Activated CD4-positive, alpha-beta T cell treated with anti-CD3 and anti-CD28 coated beads, Interleukin-2, amount 10 ng/mL, durations not matched to agents 24 days and 14 days (primary cell): ENCODE results near the gene SCIN. TPM values are rescaled to one million over a fixed set of nuclear protein-coding genes. Genes with fewer than 3 reads are reported as not detected.
A peak's percentile ranks its signal among the peaks of the same experiment; 100 is the strongest.
"Not testable (repeated sequence)": the region's sequence is repeated elsewhere in the genome, so short reads cannot be mapped to it uniquely, and the experiment has no call there.

ENCODE experiments used
- DNase-seq: peaks from one replicate; pipeline ENCODE4 v3.0.0; 2022
- H3K27ac Mint-ChIP-seq: one replicate; pipeline ENCODE4 v1.8.0; 2022; ENCODE audit warnings: mild to moderate bottlenecking, mixed read lengths
- H3K27me3 Mint-ChIP-seq: one replicate; pipeline ENCODE4 v1.8.0; 2022; ENCODE audit warnings: mixed read lengths
- H3K36me3 Mint-ChIP-seq: one replicate; pipeline ENCODE4 v1.8.0; 2022; ENCODE audit warnings: low read depth, mild to moderate bottlenecking, mixed read lengths
- H3K4me1 Mint-ChIP-seq: one replicate; pipeline ENCODE4 v1.8.0; 2021; ENCODE audit warnings: mixed read lengths
- H3K4me3 Mint-ChIP-seq: one replicate; pipeline ENCODE4 v1.8.0; 2022; ENCODE audit warnings: mild to moderate bottlenecking, moderate library complexity, mixed read lengths
- H3K9me3 Mint-ChIP-seq: one replicate; pipeline ENCODE4 v1.8.0; 2021; ENCODE audit warnings: mixed read lengths
- intact Hi-C: fragments of 100-400 bp; cut with micrococcal nuclease; formaldehyde crosslinking; loops from one replicate; pipeline ENCODE4 v1.15.1; 2023
- total RNA-seq: library from RNA; stranded (reverse); gene quantifications from 2 replicates; pipeline ENCODE4 v1.2.3, GENCODE V29; 2022

Gene SCIN
- total RNA-seq, 1 donor from 2014 or later = not detected

DNA sequence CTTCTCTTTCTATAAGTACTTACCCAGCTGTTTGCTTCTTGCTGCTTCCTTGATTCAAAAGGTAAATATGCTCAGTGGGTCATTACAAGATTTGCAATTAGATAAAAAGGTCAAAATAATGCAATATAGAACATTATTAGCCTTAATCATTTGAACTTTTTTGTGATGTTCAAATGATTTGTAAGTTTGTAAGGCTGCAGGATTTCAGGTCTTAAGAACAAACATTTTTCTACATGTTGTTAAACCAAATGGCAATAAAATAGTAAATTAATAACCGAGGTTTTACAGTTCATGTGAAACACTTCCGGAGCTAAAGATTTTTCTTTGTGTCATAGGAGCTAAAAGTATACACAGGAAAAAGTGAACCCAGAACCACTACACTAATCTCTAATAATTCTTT, 16.2 kb upstream of the SCIN start:
- no peak overlapping the region for H3K4me3 Mint-ChIP-seq
- no peaks in the 10 kb centered on the region for H3K9me3 Mint-ChIP-seq
- DNase-seq = no peak
- H3K4me1 Mint-ChIP-seq = no peaks in the 10 kb centered on the region
- no peak overlapping the region for H3K27ac Mint-ChIP-seq
- intact Hi-C loops = no loop called here
- no peaks in the 10 kb centered on the region for H3K36me3 Mint-ChIP-seq
- H3K27me3 Mint-ChIP-seq = no peaks in the 10 kb centered on the region

DNA sequence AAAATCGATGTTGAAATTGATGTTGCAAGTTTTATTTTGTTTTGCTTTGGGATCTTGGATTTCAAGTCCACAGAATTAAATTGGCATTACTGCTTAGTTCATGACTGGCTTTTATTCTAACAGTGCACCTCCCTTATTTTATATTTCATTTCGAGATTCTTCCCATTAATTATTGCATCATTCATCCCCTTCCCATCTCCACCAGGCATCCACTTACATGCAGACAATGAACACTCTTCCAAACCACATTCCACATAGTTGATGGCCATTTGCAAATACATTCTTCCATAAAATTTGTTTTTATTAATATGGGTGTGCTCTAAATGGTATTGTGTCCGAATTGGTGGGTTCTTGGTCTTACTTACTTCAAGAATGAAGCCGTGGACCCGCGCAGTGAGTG, 15.6 kb upstream of the SCIN start:
- H3K36me3 Mint-ChIP-seq = no peaks in the 10 kb centered on the region
- H3K4me3 Mint-ChIP-seq = no peak overlapping the region
- DNase-seq = no peak
- intact Hi-C loops = no loop called here
- H3K9me3 Mint-ChIP-seq = no peaks in the 10 kb centered on the region
- no peaks in the 10 kb centered on the region for H3K4me1 Mint-ChIP-seq
- H3K27me3 Mint-ChIP-seq = no peaks in the 10 kb centered on the region
- no peak overlapping the region for H3K27ac Mint-ChIP-seq

DNA sequence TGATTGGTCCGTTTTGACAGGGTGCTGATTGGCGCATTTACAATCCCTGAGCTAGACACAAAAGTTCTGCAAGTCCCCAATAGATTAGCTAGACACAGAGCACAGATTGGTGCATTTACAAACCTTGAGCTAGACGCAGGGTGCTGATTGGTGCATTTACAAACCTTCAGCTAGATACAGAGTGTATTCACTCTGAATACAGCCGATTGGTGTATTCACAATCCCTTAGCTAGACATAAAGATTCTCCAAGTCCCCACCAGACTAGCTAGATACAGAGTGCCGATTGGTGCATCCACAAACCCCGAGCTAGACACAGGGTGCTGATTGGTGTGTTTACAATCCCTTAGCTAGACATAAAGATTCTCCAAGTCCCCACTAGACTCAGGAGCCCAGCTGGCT, 14.8 kb upstream of the SCIN start:
- H3K27ac Mint-ChIP-seq, H3K36me3 Mint-ChIP-seq, intact Hi-C loops, H3K27me3 Mint-ChIP-seq, H3K9me3 Mint-ChIP-seq, H3K4me1 Mint-ChIP-seq, DNase-seq, H3K4me3 Mint-ChIP-seq: not testable (repeated sequence)

DNA sequence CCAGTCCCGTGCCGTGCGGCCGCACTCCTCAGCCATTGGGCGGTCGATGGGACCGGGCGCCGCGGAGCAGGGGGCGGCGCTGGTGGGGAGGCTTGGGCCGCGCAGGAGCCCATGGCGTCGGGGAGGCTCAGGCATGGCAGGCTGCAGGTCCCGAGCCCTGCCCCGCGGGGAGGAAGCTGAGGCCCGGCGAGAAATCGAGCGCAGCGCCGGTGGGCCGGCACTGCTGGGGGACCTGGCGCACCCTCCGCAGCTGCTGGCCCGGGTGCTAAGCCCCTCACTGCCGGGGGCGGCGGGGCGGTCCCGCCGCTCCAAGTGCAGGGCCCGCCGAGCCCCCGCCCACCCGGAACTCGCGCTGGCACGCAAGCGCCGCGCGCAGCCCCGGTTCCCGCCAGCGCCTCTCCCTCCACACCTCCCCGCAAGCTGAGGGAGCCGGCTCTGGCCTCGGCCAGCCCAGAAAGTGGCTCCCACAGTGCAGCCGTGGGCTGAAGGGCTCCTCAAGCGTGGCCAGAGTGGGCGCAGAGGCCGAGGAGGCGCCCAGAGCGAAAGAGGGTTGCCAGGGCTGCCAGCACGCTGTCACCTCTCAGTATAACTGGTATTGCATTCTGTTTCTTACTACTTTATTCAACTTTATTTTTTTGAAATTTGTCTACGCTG, 14.3 kb upstream of the SCIN start:
- H3K36me3 Mint-ChIP-seq, intact Hi-C loops, DNase-seq, H3K27me3 Mint-ChIP-seq, H3K4me1 Mint-ChIP-seq, H3K9me3 Mint-ChIP-seq, H3K27ac Mint-ChIP-seq, H3K4me3 Mint-ChIP-seq: not testable (repeated sequence)

DNA sequence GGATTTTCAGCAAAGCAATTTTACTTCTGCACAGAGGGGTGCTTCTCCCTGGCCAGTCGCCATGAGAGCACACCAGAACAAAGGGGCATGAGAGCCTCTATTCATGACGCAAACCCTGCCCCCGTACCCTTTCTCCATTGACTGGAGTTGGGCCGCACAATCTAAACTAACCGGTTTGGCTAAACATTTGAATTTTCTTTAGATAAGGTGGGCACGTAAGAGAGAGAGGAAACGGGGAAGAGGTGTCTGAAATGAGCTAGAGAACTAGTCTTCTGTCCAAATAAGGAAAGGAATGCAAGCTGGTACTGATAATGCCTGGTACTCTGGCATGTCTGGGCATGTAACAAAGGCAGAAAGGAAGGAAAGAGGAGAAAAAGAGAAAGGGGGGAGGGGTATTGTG, 13.2 kb upstream of the SCIN start:
- Mint-ChIP-seq H3K27me3 (peaks cover 2% of the 10 kb centered on the region), H3K27ac (no peak overlapping the region), H3K4me1 (no peaks in the 10 kb centered on the region), H3K9me3 (no peaks in the 10 kb centered on the region), H3K4me3 (no peak overlapping the region), H3K36me3 (no peaks in the 10 kb centered on the region)
- DNase-seq = no peak
- intact Hi-C loops = no loop called here

DNA sequence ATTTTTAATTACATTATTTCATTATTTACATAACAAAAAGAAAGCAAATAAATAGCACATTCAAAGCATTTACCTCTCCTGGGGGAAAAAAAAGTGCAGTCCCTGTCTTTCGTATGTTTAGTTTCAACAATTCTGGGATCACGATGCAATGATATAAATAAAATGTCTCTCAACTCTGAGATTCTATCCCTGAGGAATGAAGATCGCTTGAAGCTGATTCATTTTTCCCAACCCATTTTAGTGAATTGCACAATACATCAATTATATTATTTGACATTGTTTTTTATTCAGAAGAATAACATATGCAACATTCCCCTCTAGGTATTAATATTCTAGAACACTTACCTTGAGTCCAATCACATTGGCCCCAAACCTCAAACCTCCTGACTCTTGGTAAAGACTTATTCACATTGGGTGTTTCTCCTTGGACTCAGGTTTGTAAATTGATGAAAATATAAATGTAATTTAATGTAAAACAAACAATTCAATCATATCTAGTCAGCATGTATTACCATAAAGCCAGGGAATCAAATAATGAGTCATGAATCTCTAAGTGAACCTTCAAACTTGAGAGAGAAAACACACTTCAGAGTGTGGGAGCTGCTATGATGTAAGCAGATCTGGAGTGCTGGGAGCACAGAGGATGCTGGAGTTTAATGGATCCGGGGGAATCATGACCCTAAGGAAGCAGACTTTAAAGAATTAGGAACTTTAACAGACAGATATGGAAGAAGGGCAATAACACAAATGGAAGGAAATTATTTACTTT, 5.3 kb upstream of the SCIN start:
- no peak overlapping the region for H3K4me3 Mint-ChIP-seq
- H3K27ac Mint-ChIP-seq = no peak overlapping the region
- DNase-seq = no peak
- peaks cover 18% of the 10 kb centered on the region for H3K27me3 Mint-ChIP-seq
- H3K36me3 Mint-ChIP-seq = no peaks in the 10 kb centered on the region
- intact Hi-C loops = no loop called here
- H3K9me3 Mint-ChIP-seq = no peaks in the 10 kb centered on the region
- peaks cover 15% of the 10 kb centered on the region for H3K4me1 Mint-ChIP-seq

DNA sequence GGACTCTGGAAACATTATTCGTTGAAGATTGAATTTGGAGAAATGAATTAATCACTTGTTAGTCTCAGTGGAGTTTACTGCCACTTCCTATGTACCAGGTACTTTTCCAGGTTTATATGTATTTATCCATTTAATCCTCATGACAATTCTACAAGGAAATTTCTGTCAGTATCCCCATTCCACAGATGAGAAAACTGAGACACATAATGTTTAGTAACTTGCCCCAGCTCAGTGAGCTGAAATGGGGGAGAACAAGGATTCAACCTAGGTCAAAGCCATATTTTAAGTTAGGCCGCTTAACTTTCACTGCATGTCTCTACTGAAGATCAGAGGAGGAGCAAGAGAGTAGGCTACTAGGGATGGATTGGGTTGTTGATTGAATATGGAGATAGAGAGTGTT, 4.6 kb upstream of the SCIN start:
- Mint-ChIP-seq H3K4me1 (peaks cover 20% of the 10 kb centered on the region), H3K9me3 (no peaks in the 10 kb centered on the region), H3K27ac (no peak overlapping the region), H3K4me3 (no peak overlapping the region), H3K27me3 (peaks cover 24% of the 10 kb centered on the region), H3K36me3 (peaks cover 1% of the 10 kb centered on the region)
- DNase-seq = no peak
- intact Hi-C loops = no loop called here

DNA sequence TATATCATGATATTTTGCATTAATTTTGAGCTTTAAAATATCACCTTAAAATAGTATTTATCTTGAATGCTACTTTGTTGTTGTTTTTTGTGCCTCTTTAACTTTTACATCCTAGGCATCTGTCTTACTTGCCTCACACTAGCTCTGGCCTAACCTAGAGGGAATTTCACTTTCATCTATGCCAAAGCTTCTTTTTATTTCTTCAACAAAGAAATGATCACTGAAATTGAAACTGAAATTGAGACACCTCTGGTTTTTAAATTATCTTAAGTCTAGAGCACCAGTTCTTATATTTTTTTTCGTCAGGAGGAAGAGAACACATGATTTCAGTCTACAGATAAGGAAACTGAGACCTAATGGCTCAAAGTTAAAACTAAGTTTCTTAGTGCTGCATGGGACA, 3.5 kb upstream of the SCIN start:
- Mint-ChIP-seq H3K27ac (no peak overlapping the region), H3K4me1 (peaks cover 23% of the 10 kb centered on the region), H3K4me3 (no peak overlapping the region), H3K36me3 (peaks cover 1% of the 10 kb centered on the region), H3K9me3 (no peaks in the 10 kb centered on the region), H3K27me3 (peaks cover 30% of the 10 kb centered on the region)
- no peak for DNase-seq
- intact Hi-C loops = no loop called here

DNA sequence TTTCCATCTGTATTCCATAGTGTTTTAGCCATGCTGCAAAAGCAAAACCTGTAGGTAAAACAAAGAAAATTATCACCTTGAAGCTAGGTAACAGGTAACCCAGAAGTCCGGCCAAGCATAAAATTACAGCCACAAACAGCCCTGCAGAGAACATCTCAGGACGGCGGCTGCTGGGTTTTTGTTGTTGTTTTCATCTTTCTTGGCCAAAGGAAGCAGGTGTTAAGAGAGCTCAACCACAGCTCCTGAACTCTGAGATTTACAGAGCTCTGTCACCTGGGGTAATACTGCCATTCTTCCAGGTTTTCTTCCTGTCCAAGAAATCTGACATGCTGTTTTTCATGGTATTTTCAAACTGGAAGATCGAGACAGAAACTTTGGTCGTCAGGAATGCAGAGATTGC, 847 bp upstream of the SCIN start:
- Mint-ChIP-seq H3K27me3 (peaks cover 45% of the 10 kb centered on the region), H3K4me3 (peak overlapping the region; percentile 84), H3K36me3 (peaks cover 1% of the 10 kb centered on the region), H3K9me3 (no peaks in the 10 kb centered on the region), H3K27ac (no peak overlapping the region), H3K4me1 (peaks cover 23% of the 10 kb centered on the region)
- DNase-seq = no peak
- intact Hi-C loops = no loop called here

DNA sequence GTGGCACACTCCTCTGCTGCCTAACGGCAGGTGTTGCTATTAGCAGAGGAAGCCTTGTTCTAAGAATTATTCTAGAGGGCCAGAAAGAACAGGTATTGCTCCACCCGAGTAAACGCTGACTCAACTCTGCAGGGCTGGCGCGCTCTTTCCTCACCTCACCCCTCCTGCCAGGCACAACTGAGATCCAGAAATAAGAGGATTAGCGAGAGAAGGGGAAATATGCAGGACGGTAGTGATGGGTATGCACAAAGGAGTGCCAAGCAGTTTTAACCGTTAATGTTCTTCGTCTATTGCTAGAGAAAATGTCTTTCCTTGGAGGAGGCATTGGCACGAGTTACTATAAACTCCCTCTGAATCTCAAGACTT, 369 bp upstream of the SCIN start:
- peak overlapping the region; percentile 84 for H3K4me3 Mint-ChIP-seq
- intact Hi-C loops = no loop called here
- H3K4me1 Mint-ChIP-seq = peaks cover 23% of the 10 kb centered on the region
- peaks cover 1% of the 10 kb centered on the region for H3K36me3 Mint-ChIP-seq
- DNase-seq = no peak
- no peaks in the 10 kb centered on the region for H3K9me3 Mint-ChIP-seq
- peaks cover 49% of the 10 kb centered on the region for H3K27me3 Mint-ChIP-seq
- no peak overlapping the region for H3K27ac Mint-ChIP-seq

DNA sequence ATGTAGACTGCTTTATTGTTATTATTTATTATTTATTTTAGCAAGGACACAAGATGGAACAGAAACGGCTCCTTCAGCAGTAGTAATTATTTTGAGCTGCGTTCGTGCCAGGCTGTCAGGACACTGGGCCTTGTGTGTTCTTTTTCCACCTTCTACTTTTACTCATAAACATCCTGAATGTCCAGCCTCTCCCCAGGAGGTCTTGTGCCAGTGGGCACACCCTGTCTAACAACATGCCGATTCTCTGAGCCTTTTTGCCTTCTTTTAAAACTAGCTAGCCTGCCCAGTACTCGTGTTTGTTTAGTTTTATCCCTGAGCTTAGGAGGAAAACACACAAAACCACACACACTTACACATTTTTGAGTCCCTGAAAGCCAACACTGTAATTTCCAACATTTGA, 1.2 kb downstream of the SCIN start:
- H3K9me3 Mint-ChIP-seq = no peaks in the 10 kb centered on the region
- H3K27me3 Mint-ChIP-seq = peaks cover 55% of the 10 kb centered on the region
- H3K27ac Mint-ChIP-seq = no peak overlapping the region
- H3K36me3 Mint-ChIP-seq = peaks cover 1% of the 10 kb centered on the region
- peaks cover 20% of the 10 kb centered on the region for H3K4me1 Mint-ChIP-seq
- no peak overlapping the region for H3K4me3 Mint-ChIP-seq
- no peak for DNase-seq
- intact Hi-C loops = no loop called here

DNA sequence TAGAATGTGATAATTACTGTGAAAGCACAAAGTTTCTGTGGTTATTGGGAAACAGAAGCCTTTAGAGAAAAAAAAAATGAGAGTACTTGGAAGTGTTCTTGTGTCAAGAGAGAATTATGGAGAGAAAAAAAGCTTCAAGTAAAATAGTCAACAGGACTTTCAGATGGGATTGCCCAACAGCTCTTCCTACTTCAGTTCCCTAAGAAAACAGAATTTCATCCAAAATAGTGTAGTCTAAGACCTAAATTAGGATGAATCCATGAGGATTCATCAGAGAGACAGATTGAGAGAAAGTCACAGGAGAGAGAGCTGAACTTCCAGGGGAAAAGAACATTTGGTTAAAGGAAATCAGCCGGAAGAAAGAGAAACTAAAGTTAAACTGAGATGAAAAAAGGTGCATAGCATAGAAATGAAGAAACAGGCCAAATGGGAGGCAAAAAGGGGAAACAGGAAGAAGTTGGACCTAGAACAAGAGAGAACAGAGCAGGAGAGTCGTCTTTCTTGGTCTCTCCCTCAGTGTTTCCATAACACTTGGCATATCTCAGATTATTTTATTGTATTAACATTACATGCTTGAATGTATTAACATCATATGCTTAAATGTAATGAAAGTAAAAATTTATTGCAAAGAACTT, 2.5 kb downstream of the SCIN start:
- intact Hi-C loops = no loop called here

DNA sequence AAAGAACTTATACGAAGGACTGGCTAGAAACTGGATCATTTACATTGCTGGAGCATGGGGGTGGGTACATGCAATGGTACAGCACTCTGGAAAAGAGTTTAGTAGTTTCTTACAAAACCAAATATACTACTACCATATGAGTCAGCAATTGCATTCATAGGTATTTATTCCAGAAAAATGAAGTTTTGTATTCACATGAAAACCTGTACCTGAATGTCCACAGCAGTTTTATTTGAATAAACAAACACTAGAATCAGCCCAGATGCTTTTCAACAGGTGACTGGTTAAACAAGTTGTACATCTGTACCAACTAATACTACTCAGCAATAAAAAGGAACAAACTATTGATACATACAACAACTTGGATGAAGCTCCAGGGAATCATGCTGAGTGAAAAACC, 3.4 kb downstream of the SCIN start:
- H3K9me3 Mint-ChIP-seq = no peaks in the 10 kb centered on the region

More for the DNA sequence above, 2.5 kb downstream of the SCIN start:
- no peak overlapping the region for H3K4me3 Mint-ChIP-seq
- H3K27ac Mint-ChIP-seq = no peak overlapping the region
- DNase-seq = no peak
- peaks cover 1% of the 10 kb centered on the region for H3K36me3 Mint-ChIP-seq
- H3K9me3 Mint-ChIP-seq = no peaks in the 10 kb centered on the region
- peaks cover 13% of the 10 kb centered on the region for H3K4me1 Mint-ChIP-seq
- H3K27me3 Mint-ChIP-seq = peaks cover 61% of the 10 kb centered on the region

DNA sequence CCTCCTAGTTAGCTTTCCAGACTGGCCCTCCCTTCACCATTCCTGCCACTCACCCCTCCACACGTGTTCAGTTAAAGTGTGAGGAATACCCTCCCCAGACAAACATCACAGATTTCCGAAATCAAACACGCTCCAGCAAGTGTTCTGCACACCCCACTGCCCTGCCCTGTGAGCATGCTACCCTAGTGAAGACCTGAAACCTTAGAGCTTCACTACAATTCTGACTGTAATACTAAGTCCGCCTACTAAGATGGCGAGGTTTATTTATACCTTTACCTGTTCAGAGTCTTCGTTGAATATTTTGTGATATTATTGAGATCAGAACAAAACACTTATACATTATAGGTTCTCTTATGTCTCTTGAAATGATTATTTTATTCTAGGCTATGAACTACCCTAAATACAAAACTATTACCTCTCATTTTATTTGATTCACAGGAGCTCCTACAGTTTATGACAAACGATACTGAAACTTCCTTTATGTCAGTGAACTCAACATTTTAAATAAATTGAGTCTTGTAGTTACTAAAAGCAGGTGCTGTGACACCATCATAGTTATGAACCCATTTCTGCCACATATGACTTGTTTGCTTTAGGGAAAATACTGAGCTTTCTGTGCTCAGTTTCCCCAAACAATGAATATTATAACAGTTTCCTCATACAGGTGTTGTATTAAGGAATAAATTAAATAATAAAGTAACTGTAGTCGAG, 8.6 kb downstream of the SCIN start:
- Mint-ChIP-seq H3K9me3 (no peaks in the 10 kb centered on the region), H3K4me3 (no peak overlapping the region), H3K27me3 (peaks cover 25% of the 10 kb centered on the region), H3K36me3 (no peaks in the 10 kb centered on the region), H3K4me1 (no peaks in the 10 kb centered on the region), H3K27ac (no peak overlapping the region)
- DNase-seq = peak; percentile 53
- intact Hi-C loops = no loop called here

More for the DNA sequence above, 3.4 kb downstream of the SCIN start:
- peaks cover 1% of the 10 kb centered on the region for H3K36me3 Mint-ChIP-seq
- H3K4me1 Mint-ChIP-seq = peaks cover 13% of the 10 kb centered on the region
- no peak overlapping the region for H3K27ac Mint-ChIP-seq
- intact Hi-C loops = no loop called here
- peaks cover 59% of the 10 kb centered on the region for H3K27me3 Mint-ChIP-seq
- H3K4me3 Mint-ChIP-seq = no peak overlapping the region
- DNase-seq = no peak
